ENCODE measurements around the gene BHLHA9.

- TF ChIP-seq EZH2 (IDR thresholded peaks at IDR 0.05; ENCODE audit: borderline replicate concordance, low read depth, low read length) (no peak), ILF3 (IDR thresholded peaks at IDR 0.05; ENCODE audit: borderline replicate concordance) (no peak), SMC3 (conservative IDR thresholded peaks at IDR 0.05; ENCODE audit: insufficient read depth, low read depth, low read length) (no peak)
- TF ChIP-seq, protein P1, sequence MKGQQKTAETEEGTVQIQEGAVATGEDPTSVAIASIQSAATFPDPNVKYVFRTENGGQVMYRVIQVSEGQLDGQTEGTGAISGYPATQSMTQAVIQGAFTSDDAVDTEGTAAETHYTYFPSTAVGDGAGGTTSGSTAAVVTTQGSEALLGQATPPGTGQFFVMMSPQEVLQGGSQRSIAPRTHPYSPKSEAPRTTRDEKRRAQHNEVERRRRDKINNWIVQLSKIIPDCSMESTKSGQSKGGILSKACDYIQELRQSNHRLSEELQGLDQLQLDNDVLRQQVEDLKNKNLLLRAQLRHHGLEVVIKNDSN (CRISPR knock-in tag; IDR thresholded peaks at IDR 0.05) = no peak
- TF ChIP-seq, protein P2, sequence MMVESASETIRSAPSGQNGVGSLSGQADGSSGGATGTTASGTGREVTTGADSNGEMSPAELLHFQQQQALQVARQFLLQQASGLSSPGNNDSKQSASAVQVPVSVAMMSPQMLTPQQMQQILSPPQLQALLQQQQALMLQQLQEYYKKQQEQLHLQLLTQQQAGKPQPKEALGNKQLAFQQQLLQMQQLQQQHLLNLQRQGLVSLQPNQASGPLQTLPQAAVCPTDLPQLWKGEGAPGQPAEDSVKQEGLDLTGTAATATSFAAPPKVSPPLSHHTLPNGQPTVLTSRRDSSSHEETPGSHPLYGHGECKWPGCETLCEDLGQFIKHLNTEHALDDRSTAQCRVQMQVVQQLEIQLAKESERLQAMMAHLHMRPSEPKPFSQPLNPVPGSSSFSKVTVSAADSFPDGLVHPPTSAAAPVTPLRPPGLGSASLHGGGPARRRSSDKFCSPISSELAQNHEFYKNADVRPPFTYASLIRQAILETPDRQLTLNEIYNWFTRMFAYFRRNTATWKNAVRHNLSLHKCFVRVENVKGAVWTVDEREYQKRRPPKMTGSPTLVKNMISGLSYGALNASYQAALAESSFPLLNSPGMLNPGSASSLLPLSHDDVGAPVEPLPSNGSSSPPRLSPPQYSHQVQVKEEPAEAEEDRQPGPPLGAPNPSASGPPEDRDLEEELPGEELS (CRISPR knock-in tag; IDR thresholded peaks at IDR 0.05; ENCODE audit: borderline replicate concordance) = no peak
These were observed 31.3 kb downstream of the BHLHA9 start for GRCh38 chr17:1301546-1301945.

Data from K562 (cell line).